Measurements from ENCODE around the gene ANKFN1. TPM values are rescaled to one million over a fixed set of nuclear protein-coding genes. Genes with fewer than 3 reads are reported as not detected.

Gene ANKFN1
- total RNA-seq, 1 experiment from 2014 or later: 0.49 TPM

DNA sequence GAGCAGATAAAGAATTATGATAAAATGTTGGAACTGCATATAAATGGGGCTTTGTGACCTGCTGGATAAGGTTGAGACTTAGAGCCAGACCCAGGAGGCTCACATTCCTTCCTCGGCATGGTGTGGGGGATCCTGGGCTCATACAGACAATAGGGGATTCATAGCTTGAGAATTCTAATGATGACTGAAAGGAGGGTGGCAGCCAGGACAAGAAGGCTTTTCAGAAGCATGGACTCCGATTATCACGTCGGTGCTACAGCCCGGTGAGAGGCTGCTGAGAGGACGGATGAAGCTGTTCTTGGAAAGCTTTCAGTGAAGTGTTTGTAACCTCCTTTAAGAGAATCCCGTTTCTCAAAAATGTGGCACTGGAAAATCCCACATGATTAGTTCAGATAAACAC, 167.2 kb downstream of the ANKFN1 start:
- ChIA-PET POLR2A (interaction anchor here (0.5 to 0.6 kb wide), 2 partner anchors 222 to 406 kb away, joined by 3 read pairs; no protein-coding TSS in a partner anchor), CTCF (interaction anchor here (0.6 to 6.5 kb wide), 22 partner anchors 10 to 794 kb away, joined by 3 to 73 read pairs (median 3); no protein-coding TSS in a partner anchor)
- intact Hi-C loops (cut with micrococcal nuclease): no loop called here
- H3K27ac Mint-ChIP-seq (ENCODE audit: low read depth, unreplicated experiment): no peak overlapping the region
- no peaks in the 10 kb centered on the region for H3K4me1 Mint-ChIP-seq (ENCODE audit: insufficient read depth, unreplicated experiment)
- no peak for DNase-seq (ENCODE audit: unreplicated experiment)
- H3K4me3 Mint-ChIP-seq (ENCODE audit: unreplicated experiment): no peak overlapping the region
- BruUV-seq (replicated peaks): no TSS peak
- H3K36me3 Mint-ChIP-seq (ENCODE audit: insufficient read depth, unreplicated experiment): no peaks in the 10 kb centered on the region
- peaks cover 12% of the 10 kb centered on the region for H3K27me3 Mint-ChIP-seq (ENCODE audit: insufficient read depth, unreplicated experiment)
- no peaks in the 10 kb centered on the region for H3K9me3 Mint-ChIP-seq (ENCODE audit: unreplicated experiment)
- TF ChIP-seq CTCF (IDR thresholded peaks at IDR 0.05; ENCODE audit: unreplicated experiment): no peak

DNA sequence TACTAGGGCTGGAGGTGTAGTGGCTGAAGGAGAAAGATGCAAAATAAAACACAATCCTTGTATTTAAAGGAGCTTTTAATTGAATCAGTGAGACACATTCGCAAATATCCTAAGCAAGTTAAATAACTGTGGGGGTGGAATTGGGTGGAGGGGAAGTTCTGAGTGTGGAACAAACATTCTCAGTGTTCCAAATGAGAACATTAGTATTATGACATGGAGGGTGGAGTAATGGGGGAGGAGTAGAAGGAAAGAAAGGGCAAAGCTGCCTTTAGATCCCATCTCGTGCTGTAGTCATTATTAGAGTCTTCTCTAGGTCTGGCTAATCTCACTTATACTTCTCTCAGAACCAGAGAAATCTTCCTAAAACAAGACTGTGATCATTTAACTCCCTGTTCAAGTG, 169.7 kb downstream of the ANKFN1 start:
- Mint-ChIP-seq H3K4me3 (ENCODE audit: unreplicated experiment) (no peak overlapping the region), H3K4me1 (ENCODE audit: insufficient read depth, unreplicated experiment) (no peaks in the 10 kb centered on the region), H3K36me3 (ENCODE audit: insufficient read depth, unreplicated experiment) (no peaks in the 10 kb centered on the region), H3K27me3 (ENCODE audit: insufficient read depth, unreplicated experiment) (peaks cover 12% of the 10 kb centered on the region), H3K9me3 (ENCODE audit: unreplicated experiment) (no peaks in the 10 kb centered on the region), H3K27ac (ENCODE audit: low read depth, unreplicated experiment) (no peak overlapping the region)
- intact Hi-C loops (cut with micrococcal nuclease): no loop called here
- no peak for DNase-seq (ENCODE audit: unreplicated experiment)
- no TSS peak for BruUV-seq (replicated peaks)
- TF ChIP-seq CTCF (IDR thresholded peaks at IDR 0.05; ENCODE audit: unreplicated experiment): no peak
- ChIA-PET POLR2A (no interaction called here), CTCF (interaction anchor here (1.7 to 6.5 kb wide), 2 partner anchors 32 to 197 kb away, joined by 3 to 73 read pairs; no protein-coding TSS in a partner anchor)

DNA sequence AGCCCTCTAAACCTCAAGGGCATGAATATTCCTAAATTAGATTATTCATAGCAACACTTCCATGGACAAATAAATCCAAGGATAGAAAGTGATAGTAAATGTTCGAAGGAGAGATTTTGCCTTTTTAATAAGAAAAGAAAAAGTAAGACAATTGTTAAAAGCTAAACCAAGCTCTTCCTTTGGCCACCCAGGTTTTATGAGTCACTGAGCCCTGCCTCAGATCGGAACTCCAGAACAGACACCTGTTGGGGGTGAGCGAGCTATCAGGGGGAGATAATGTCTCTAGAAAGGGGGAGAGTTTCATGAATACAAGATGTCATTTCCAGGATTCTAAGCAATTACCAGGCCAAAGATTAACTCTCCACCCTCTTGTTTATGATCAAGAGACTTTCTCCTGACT, 171.4 kb downstream of the ANKFN1 start:
- Mint-ChIP-seq H3K4me3 (ENCODE audit: unreplicated experiment) (no peak overlapping the region), H3K36me3 (ENCODE audit: insufficient read depth, unreplicated experiment) (no peaks in the 10 kb centered on the region), H3K4me1 (ENCODE audit: insufficient read depth, unreplicated experiment) (no peaks in the 10 kb centered on the region), H3K27ac (ENCODE audit: low read depth, unreplicated experiment) (no peak overlapping the region), H3K27me3 (ENCODE audit: insufficient read depth, unreplicated experiment) (peaks cover 12% of the 10 kb centered on the region), H3K9me3 (ENCODE audit: unreplicated experiment) (no peaks in the 10 kb centered on the region)
- ChIA-PET CTCF (interaction anchor here (1.1 to 1.4 kb wide), 2 partner anchors 10 to 198 kb away, joined by 3 to 9 read pairs; no protein-coding TSS in a partner anchor), POLR2A (no interaction called here)
- DNase-seq (ENCODE audit: unreplicated experiment): no peak
- no peak for TF ChIP-seq CTCF (IDR thresholded peaks at IDR 0.05; ENCODE audit: unreplicated experiment)
- no TSS peak for BruUV-seq (replicated peaks)
- intact Hi-C loops (cut with micrococcal nuclease): no loop called here

DNA sequence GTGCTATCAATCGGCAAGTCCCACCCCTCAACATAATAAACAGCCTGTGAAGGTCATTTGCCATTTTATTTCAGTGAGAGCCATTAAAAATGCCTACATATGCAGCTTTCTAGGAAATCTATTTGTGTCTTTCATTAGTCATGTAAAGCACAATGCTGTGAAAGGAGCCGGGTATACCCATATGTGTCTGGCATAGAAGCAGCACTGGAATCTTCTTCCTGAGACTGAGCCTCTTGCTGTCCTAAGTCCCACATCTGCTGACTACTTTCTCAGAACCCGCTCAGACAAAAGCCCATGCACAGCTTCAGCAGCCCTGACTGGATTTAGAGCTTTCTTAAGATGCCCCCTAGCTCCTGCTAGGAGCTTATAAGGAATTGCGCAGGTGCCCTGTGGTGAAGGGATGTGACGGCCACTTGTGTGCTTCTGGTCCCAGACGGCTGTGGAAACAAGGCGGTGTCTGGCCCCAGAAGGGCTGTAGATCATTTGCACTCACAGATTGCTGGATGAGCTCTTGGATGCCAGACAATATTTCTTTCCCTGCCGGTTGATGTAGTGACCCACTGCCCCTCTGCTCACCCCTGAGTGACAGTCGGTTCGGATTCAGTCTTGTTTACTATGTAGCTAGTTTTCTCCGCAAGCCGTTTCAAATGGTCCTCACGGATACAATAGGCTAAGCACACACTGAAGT, 172.2 kb downstream of the ANKFN1 start:
- BruUV-seq (replicated peaks): no TSS peak
- no peak for TF ChIP-seq CTCF (IDR thresholded peaks at IDR 0.05; ENCODE audit: unreplicated experiment)
- Mint-ChIP-seq H3K4me1 (ENCODE audit: insufficient read depth, unreplicated experiment) (no peaks in the 10 kb centered on the region), H3K27me3 (ENCODE audit: insufficient read depth, unreplicated experiment) (peaks cover 12% of the 10 kb centered on the region), H3K36me3 (ENCODE audit: insufficient read depth, unreplicated experiment) (no peaks in the 10 kb centered on the region), H3K9me3 (ENCODE audit: unreplicated experiment) (no peaks in the 10 kb centered on the region), H3K4me3 (ENCODE audit: unreplicated experiment) (no peak overlapping the region), H3K27ac (ENCODE audit: low read depth, unreplicated experiment) (no peak overlapping the region)
- intact Hi-C loops (cut with micrococcal nuclease): no loop called here
- no peak for DNase-seq (ENCODE audit: unreplicated experiment)
- ChIA-PET CTCF (interaction anchor here (1.1 to 1.4 kb wide), 2 partner anchors 11 to 198 kb away, joined by 3 to 9 read pairs; no protein-coding TSS in a partner anchor), POLR2A (interaction anchor here (0.6 kb wide), 1 partner anchor 817 kb away, joined by 3 read pairs; no protein-coding TSS in a partner anchor)

Measured in MCF 10A (cell line).